ENCODE measurements around the gene DNAJC30. TPM values are rescaled to one million over a fixed set of nuclear protein-coding genes. Genes with fewer than 3 reads are reported as not detected.

The DNAJC30 gene
- total and polyA plus RNA-seq, 10 of the 15 experiments (the other 5 are each of a cell fraction or from before 2014, with no cell fraction given), result 2.1 to 19.0 (median 7.9) TPM

GRCh38 chr7:73728551-73728950 is 45.3 kb upstream of the DNAJC30 start:
- Histone ChIP-seq H2AFZ (ENCODE audit: control insufficient read depth, low read depth, low read length) (no peak overlapping the region), H3K9ac (ENCODE audit: control insufficient read depth, insufficient read depth, low read length) (no peak overlapping the region), H3K79me2 (ENCODE audit: control insufficient read depth, insufficient read depth, low read length) (no peaks in the 10 kb centered on the region), H3K4me1 (ENCODE audit: control insufficient read depth, insufficient read depth, low read length) (no peaks in the 10 kb centered on the region; the same call in 1 of the 2 replicates), H3K4me3 (no peak overlapping the region), H3K4me2 (ENCODE audit: control insufficient read depth, insufficient read depth) (no peak overlapping the region), H3K27ac (ENCODE audit: control insufficient read depth, insufficient read depth) (no peak overlapping the region), H3K36me3 (ENCODE audit: control insufficient read depth in 2 of 2, insufficient read depth in 2 of 2, low read length in 1 of 2) (no peaks in the 10 kb centered on the region), H3K27me3 (replicated peaks in 1 of 2; ENCODE audit: control insufficient read depth in 2 of 2, insufficient read depth in 2 of 2, low read length in 1 of 2) (no peaks in the 10 kb centered on the region), H4K20me1 (ENCODE audit: control insufficient read depth, insufficient read depth) (no peaks in the 10 kb centered on the region), H3K9me3 (replicated peaks; ENCODE audit: control insufficient read depth, insufficient read depth, low read length) (no peaks in the 10 kb centered on the region)
- no peak for TF ChIP-seq RBBP5 (conservative IDR thresholded peaks at IDR 0.05)
- no peak for TF ChIP-seq ELK1 (IDR thresholded peaks at IDR 0.05; ENCODE audit: low read depth, low read length)
- no peak for TF ChIP-seq SKIL (IDR thresholded peaks at IDR 0.05; ENCODE audit: low read depth, poor library complexity, severe bottlenecking)
- TF ChIP-seq BCLAF1 (IDR thresholded peaks at IDR 0.05), result no peak
- no peak for TF ChIP-seq WRNIP1 (IDR thresholded peaks at IDR 0.05; ENCODE audit: borderline replicate concordance, low read depth, low read length)
- no peak for TF ChIP-seq ZNF274 (IDR thresholded peaks at IDR 0.05; ENCODE audit: insufficient read depth, insufficient read length)
- no peak for DNase-seq (ENCODE audit: low read depth, low spot score)
- BruUV-seq (replicated peaks), result no TSS peak
- POLR2A ChIA-PET, result no interaction called here
- intact Hi-C loops (cut with micrococcal nuclease; ENCODE audit: unreplicated experiment), result loop anchor here (5.0 kb wide), 2 partner anchors 61 to 101 kb away; partner anchors contain the start of gene VPS37D
- no peak for ATAC-seq
- CTCF ChIA-PET, result interaction anchor here (0.6 to 1.7 kb wide), 7 partner anchors 8 to 206 kb away, joined by 3 to 16 read pairs (median 3); partner anchors contain the start of gene ABHD11
- no peak for FAIRE-seq
- in situ Hi-C loops (cut with MboI), result no loop called here
- WGBS (ENCODE audit: insufficient coverage, insufficient replicate concordance, low lambda C conversion rate, missing lambda C conversion rate), result 41% methylated on average over 5 of the region's 5 CpGs
- RAD21 ChIA-PET (ENCODE audit: unreplicated experiment), result interaction anchor here (0.5 to 2.0 kb wide), 2 partner anchors 31 to 122 kb away, joined by 3 to 10 read pairs; no protein-coding TSS in a partner anchor
- SMC1A ChIA-PET (ENCODE audit: uncharacterized antibody, unreplicated experiment), result interaction anchor here (0.6 to 1.3 kb wide), 2 partner anchors 62 to 564 kb away, joined by 3 read pairs; no protein-coding TSS in a partner anchor
